ENCODE data around the gene SLX1A.
"Not testable (repeated sequence)": the region's sequence is repeated elsewhere in the genome, so short reads cannot be mapped to it uniquely, and the experiment has no call there.

DNA sequence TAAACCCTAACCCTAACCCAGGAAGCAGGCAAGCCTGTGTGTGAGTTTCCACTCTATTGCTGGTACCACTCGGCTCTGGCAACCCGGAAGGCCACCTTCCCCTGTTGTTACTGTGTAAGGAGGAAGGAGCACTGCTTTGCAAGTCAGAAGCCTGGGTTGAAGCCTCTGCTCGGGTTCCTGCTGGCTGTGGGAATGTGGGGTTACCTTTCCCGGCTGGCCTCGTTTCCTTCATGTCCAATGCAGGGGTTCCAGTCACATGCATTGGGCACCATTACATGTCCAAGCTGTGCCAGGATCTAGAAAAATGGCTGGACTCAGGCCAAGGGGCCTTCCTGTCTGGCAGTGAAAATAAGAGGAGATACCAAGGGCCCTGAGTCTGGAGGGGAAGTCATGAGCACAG, 23.4 kb downstream of the SLX1A start:
- TF ChIP-seq EZH2 (IDR thresholded peaks at IDR 0.05; ENCODE audit: insufficient read depth, poor library complexity, severe bottlenecking); EZH2phosphoT487 (IDR thresholded peaks at IDR 0.05; ENCODE audit: insufficient read depth, low read depth): not testable (repeated sequence)
